Stromal cell of bone marrow (primary cell): ENCODE measurements around the gene KCTD16.
A peak's percentile ranks its signal among the peaks of the same experiment; 100 is the strongest.

Experiments used
- DNase-seq: peaks from one replicate; pipeline ENCODE4 v3.0.0-alpha.2; 2012; ENCODE audit warnings: low read depth

Gene KCTD16

GRCh38 chr5:144166696-144167095 lies 4.0 kb upstream of the KCTD16 start:
- no peak for DNase-seq

- no peak for DNase-seq
Observed at GRCh38 chr5:144167998-144168397, 2.7 kb upstream of the KCTD16 start.

DNA sequence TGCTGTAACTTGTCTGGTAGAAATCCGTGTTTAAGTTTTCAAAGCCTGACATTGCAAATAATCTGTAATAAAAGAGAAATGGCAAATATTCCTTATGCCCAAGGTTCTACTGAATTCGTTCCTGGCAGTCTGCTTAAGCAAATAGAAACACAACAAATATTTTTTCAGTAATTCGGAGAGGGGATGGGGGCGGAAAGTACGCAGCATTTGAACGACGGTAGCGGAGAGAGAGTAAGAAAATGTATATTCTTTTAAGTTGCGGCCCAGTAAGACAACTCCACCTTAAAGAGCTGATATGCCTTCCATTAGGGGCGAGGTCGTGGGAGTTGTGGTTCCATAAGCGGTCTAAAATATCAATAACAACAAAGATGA lies 783 bp upstream of the KCTD16 start:
- no peak for DNase-seq

DNA sequence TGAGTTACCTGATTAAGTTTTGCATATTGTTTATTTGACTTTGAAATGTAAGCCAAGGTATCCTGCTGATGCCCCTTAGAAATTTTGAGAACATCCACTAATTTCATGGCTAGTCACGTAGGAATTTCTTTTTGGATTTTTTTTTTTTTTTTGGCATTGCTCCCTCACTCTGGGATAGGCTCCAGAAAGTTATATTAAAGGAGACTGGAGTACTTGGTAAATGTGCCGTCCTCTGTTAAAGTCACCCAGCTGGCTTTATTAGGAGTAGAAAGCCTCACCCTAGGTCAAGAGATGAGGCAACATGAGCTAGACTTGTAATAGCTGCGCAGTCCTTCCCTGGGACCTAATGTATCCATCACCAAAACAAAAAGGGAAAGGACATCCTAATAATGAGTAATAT lies 3.1 kb downstream of the KCTD16 start:
- no peak for DNase-seq

DNA sequence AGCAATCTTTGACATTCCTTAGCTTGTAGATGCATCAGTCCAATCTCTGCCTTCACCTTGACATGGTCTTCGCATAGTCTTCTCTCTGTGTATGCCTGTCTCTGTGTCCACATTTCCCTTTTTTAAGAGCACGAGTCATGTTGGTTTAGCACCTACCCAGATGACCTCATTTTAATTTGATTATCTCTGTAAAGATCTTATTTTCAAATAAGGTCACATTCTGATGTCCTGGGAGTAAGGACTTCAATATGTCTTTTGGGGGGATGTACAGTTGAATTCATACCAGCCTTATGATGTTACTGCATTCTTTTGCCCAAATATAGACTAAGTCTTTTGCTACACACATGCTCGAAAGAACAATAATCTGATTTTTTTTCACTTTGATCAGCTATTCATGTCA lies 6.9 kb downstream of the KCTD16 start:
- DNase-seq = no peak

DNA sequence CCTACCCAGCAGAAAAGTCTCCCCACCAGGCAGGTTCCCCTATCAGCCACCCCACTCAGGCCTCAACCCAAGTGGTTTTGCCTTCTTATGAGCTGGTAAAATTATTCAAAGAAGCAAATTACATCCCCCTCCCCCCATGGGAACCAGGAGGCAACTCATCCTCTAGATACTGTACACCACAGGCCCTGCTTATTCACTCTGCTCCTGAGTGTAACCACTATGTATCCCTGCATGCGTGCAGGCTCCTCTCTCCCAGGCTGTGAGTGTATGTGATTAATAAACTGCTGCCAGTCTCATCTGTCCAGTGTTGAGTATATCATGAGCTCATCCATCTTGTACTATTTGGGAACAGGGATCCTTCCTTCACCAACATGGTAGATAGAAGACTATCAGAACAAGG lies 8.6 kb downstream of the KCTD16 start:
- no peak for DNase-seq

DNA sequence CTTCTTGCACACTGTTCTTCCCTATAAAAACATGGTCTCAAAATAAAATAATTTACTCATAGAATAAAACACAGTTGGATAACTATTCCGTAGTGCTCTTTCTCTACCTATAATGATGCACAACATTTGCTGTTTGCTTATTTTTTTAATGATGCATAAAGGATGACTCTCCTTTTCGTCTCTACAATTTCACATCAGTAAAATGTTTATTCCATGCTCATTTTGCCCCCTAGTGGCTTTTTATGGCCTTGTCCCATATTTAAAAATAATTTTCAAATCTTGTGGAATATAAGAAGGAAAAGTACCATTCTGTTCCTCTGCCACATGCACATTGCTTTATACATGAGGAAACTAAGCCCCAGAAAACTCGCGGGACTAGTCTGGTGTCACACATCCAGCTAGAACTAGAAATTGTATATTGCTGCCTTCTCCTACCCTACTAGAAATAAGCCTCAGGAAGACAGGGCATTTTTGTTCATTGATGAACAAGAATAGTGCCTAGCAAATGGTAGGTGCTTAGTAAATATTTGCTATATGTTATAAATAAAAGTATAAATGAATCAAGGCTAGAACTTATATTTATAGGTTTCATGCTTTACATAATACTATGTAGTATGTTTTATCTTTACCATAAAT lies 12.7 kb downstream of the KCTD16 start:
- no peak for DNase-seq

- peak; percentile 83 for DNase-seq
Observed at GRCh38 chr5:144187699-144188294, 17.1 kb downstream of the KCTD16 start.

DNA sequence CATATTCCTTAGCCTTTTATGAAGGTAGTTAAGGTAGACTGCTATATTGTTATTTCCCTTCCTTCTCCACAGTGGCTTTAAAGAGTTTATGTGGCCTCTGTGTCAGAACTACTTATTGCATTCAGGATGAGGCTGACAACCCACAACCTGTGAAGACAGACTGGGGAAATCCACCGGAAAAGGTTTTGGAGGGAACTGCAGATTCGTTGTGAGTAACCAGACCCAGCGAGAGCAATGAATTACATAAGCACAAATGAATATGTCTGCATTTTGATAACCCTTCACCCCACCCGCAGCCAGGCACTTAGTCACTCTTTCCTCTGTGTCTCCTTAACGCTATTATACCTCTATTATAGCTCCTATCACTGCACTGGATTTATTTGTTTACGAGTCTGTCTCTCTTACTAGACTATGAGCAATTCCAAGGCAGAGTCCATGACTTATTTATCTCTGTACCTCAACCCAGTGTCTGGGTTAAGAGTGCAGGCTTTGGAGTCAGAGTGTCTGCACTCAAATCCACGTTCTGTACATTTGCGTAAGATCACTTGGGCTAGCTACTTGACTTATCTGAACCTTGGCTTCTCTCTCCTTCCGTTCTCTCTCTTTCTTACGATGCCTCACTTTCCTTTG lies 19.2 kb downstream of the KCTD16 start:
- no peak for DNase-seq

- no peak for DNase-seq
Observed at GRCh38 chr5:144191531-144191930, 20.9 kb downstream of the KCTD16 start.

DNA sequence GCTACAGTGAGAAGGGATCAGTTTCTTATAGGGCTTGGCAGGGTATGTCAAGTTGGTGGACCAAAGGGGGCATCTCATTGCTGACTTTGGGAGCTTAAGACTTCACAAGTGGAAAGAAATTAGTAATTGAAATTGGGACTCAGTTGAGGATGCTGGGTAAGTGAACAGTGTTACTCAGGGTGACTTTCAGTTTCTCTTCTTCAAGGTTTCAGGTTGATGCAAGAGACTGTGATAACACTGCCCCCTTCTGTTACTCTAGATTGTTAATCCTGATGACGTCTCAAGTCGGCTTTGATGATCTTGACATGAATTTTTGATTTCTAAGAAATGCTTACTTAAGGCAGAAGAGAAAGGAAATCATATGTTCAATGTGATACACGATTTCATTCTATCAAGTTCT lies 21.3 kb downstream of the KCTD16 start:
- peak; percentile 69 for DNase-seq

DNA sequence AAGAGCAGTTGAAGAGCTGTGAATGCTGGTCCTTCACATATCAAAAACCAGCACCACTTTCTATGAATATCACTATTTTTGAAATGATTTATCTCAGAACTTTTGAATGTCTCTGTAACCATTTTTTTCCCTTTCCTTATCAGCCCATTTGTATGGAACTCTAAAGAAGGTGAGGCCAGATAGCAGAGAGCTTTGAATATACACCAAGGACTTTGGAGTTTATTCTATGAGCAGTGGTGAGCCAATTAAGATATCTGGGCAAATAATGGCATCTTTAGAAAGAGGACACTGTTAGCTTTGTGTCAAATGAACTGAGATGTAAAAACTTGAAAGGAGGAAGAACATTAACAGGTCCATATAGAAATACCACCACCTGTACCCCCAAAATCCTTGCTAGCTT lies 22.0 kb downstream of the KCTD16 start:
- DNase-seq = no peak

DNA sequence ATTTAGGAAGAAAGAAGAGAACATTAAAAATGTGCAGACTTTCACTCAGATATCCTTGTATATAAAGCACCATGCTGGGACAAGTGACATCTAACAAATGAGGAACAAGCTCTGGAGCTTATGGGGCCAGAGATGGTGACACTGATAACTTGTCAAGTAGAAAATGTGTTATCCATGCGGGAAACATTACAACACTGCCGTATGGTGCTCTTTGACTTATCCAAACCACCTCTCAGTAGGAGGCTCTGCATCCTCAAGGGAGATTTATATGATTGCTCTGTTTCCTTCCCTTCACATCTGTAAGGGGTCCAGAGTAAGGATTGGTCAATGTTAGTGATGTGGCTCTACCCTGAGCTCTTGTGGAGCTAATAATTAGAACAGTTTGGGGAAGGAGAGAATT lies 23.5 kb downstream of the KCTD16 start:
- DNase-seq = no peak

- no peak for DNase-seq
Observed at GRCh38 chr5:144195448-144195847, 24.8 kb downstream of the KCTD16 start.

GRCh38 chr5:144196612-144197011 lies 25.9 kb downstream of the KCTD16 start:
- DNase-seq = no peak

- DNase-seq = no peak
Observed at GRCh38 chr5:144198386-144198785, 27.7 kb downstream of the KCTD16 start.

GRCh38 chr5:144201588-144201987 lies 30.9 kb downstream of the KCTD16 start:
- DNase-seq = no peak

GRCh38 chr5:144202072-144202471 lies 31.4 kb downstream of the KCTD16 start:
- DNase-seq = no peak

- no peak for DNase-seq
Observed at GRCh38 chr5:144202726-144203125, 32.1 kb downstream of the KCTD16 start.

GRCh38 chr5:144203750-144204596 lies 33.3 kb downstream of the KCTD16 start:
- DNase-seq = peak; percentile 62

- DNase-seq = peak; percentile 45
Observed at GRCh38 chr5:144205141-144205551, 34.5 kb downstream of the KCTD16 start.

- peak; percentile 58 for DNase-seq
Observed at GRCh38 chr5:144206141-144206540, 35.5 kb downstream of the KCTD16 start.
